Transverse colon (tissue), 4 donors: Measurements from ENCODE around the gene KRTAP3-3. TPM values are rescaled to one million over a fixed set of nuclear protein-coding genes. Genes with fewer than 3 reads are reported as not detected.

Experiments
- DNase-seq: peaks from one replicate; pipeline ENCODE4 v3.0.0-alpha.2; 2019
- H3K27ac ChIP-seq, 4 donors: fragments of 200-600 bp; sonication (generic); 2 replicates each; pipeline ENCODE4 v1.5.1; 2016 to 2018; ENCODE audit warnings: inconsistent platforms in 4 of 4
- H3K27me3 ChIP-seq: fragments of 200-600 bp; sonication (generic); 2 replicates; pipeline ENCODE4 v1.5.1; 2017; ENCODE audit warnings: inconsistent platforms
- H3K36me3 ChIP-seq, 4 donors: fragments of 200-600 bp; sonication (generic); 2 replicates each; pipeline ENCODE4 v1.5.1; 2017 to 2019; ENCODE audit warnings: inconsistent platforms in 4 of 4
- H3K4me1 ChIP-seq, 4 donors: fragments of 200-600 bp; sonication (generic); 2 replicates each; pipeline ENCODE4 v1.5.1; 2017 to 2020; ENCODE audit warnings: inconsistent platforms in 4 of 4
- H3K4me3 ChIP-seq, 4 donors: fragments of 200-600 bp; sonication (generic); 1 replicate in 1 of 4; 2 replicates in 3 of 4; pipeline versions ENCODE4 v1.5.1 to v1.6.1; 2017 to 2019; ENCODE audit warnings: inconsistent platforms in 4 of 4
- H3K9me3 ChIP-seq, 2 donors: fragments of 200-600 bp; sonication (generic); 2 replicates each; pipeline ENCODE4 v1.5.1; 2017 to 2019; ENCODE audit warnings: inconsistent platforms in 2 of 2
- CTCF ChIP-seq, 5 experiments: fragments of 200-600 bp in 3 of 5; fragments of 450-650 bp in 2 of 5; sonication (generic) in 3 of 5; IDR thresholded peaks; 1 replicate in 2 of 5; 2 replicates in 3 of 5; pipeline ENCODE4 v1.5.1; 2016 to 2017; ENCODE audit warnings: antibody characterized with exemption in 5 of 5, inconsistent platforms in 3 of 5, mild to moderate bottlenecking in 2 of 5, moderate library complexity in 1 of 5
- EP300 ChIP-seq: sonication (generic); formaldehyde crosslinking; IDR thresholded peaks from one replicate; pipeline ENCODE4 v1.6.1; 2017; ENCODE audit warnings: antibody characterized with exemption, low read depth
- POLR2A ChIP-seq: fragments of 450-650 bp; IDR thresholded peaks from one replicate; pipeline ENCODE4 v1.6.1; 2016; ENCODE audit warnings: antibody characterized with exemption, mild to moderate bottlenecking, moderate library complexity
- POLR2AphosphoS5 ChIP-seq, 3 donors: sonication (generic); formaldehyde crosslinking; IDR thresholded peaks; one replicate each; pipeline ENCODE4 v1.6.1; 2016; ENCODE audit warnings: antibody characterized with exemption in 3 of 3
- WGBS, 2 donors: methylation state at CpG; one replicate each; pipeline ENCODE4 v1.1.5; 2018; ENCODE audit warnings: low coverage in 1 of 2; 5-methylcytosine and 5-hydroxymethylcytosine counted together
- in situ Hi-C, 4 donors: fragments of 200-750 bp; cut with MboI; loops; one replicate each; pipeline versions ENCODE4 v1.15.0 to v1.15.1; 2017; ENCODE audit warnings: low sequenced_read_pairs in 3 of 4, low pct_ligation_motif_present in 1 of 4, low pct_unique_long_range_greater_than_20kb in 1 of 4
- intact Hi-C: fragments of 100-400 bp; cut with DNase I; formaldehyde crosslinking; loops from one replicate; pipeline ENCODE4 v1.15.1; 2023; ENCODE audit warnings: low total_unique reads
- total RNA-seq, 4 donors: library from RNA; depleted of rRNA; stranded (reverse); fragments of >200 nt; gene quantifications; one replicate each; pipeline ENCODE4 v1.1.0, GENCODE V29; 2016

The KRTAP3-3 gene
- total RNA-seq, 4 donors from 2014 or later: not detected

GRCh38 chr17:40958086-40958953, 35.6 kb downstream of the KRTAP3-3 start:
- TF ChIP-seq POLR2A (no peak), POLR2AphosphoS5 (IDR thresholded peaks at IDR 0.05) (no peak), CTCF (IDR thresholded peaks at IDR 0.05) (no peak), EP300 (no peak)
- no peak overlapping the region for H3K27ac ChIP-seq
- in situ Hi-C loops (no loop called here), intact Hi-C loops (no loop called here)
- no peaks in the 10 kb centered on the region for H3K36me3 ChIP-seq
- no peaks in the 10 kb centered on the region for H3K4me1 ChIP-seq
- no peak overlapping the region for H3K4me3 ChIP-seq
- 77 to 93% methylated on average over 3 to 12 of the region's 12 CpGs for whole genome bisulfite sequencing, 2 donors
- peak; percentile 25 for DNase-seq
- H3K27me3 ChIP-seq: no peaks in the 10 kb centered on the region
- no peaks in the 10 kb centered on the region for H3K9me3 ChIP-seq

GRCh38 chr17:40956401-40957254, 37.3 kb downstream of the KRTAP3-3 start:
- no peak for TF ChIP-seq CTCF (IDR thresholded peaks at IDR 0.05)
- no peak for TF ChIP-seq POLR2AphosphoS5 (IDR thresholded peaks at IDR 0.05)
- no peak for TF ChIP-seq EP300
- no peak for TF ChIP-seq POLR2A
- Histone ChIP-seq H3K27ac (no peak overlapping the region), H3K36me3 (no peaks in the 10 kb centered on the region), H3K4me3 (no peak overlapping the region), H3K27me3 (no peaks in the 10 kb centered on the region), H3K4me1 (no peaks in the 10 kb centered on the region), H3K9me3 (no peaks in the 10 kb centered on the region)
- WGBS, 2 donors: 73 to 80% methylated on average over 8 of the region's 8 CpGs
- in situ Hi-C loops (no loop called here), intact Hi-C loops (no loop called here)
- no peak for DNase-seq

GRCh38 chr17:40953881-40954280, 40.1 kb downstream of the KRTAP3-3 start:
- in situ Hi-C loops: no loop called here
- Histone ChIP-seq H3K9me3 (no peaks in the 10 kb centered on the region), H3K36me3 (no peaks in the 10 kb centered on the region), H3K27me3 (peaks cover 7% of the 10 kb centered on the region), H3K27ac (no peak overlapping the region), H3K4me1 (peaks cover 0 to 5% (median 2%) of the 10 kb centered on the region in 4 donors), H3K4me3 (no peak overlapping the region)
- no peak for TF ChIP-seq POLR2A
- TF ChIP-seq EP300: no peak
- no peak for TF ChIP-seq CTCF (IDR thresholded peaks at IDR 0.05)
- TF ChIP-seq POLR2AphosphoS5 (IDR thresholded peaks at IDR 0.05): no peak
- DNase-seq: no peak
- intact Hi-C loops: no loop called here
- WGBS, 2 donors: 78 to 80% methylated on average over 2 of the region's 2 CpGs

GRCh38 chr17:40952661-40953060, 41.3 kb downstream of the KRTAP3-3 start:
- Histone ChIP-seq H3K27me3 (peaks cover 18% of the 10 kb centered on the region), H3K4me3 (no peak overlapping the region), H3K4me1 (peaks cover 0 to 5% (median 2%) of the 10 kb centered on the region in 4 donors), H3K36me3 (no peaks in the 10 kb centered on the region), H3K27ac (no peak overlapping the region), H3K9me3 (no peaks in the 10 kb centered on the region)
- in situ Hi-C loops: no loop called here
- 44 to 74% methylated on average over 1 of the region's 1 CpG for WGBS, 2 donors
- intact Hi-C loops: no loop called here
- TF ChIP-seq POLR2AphosphoS5 (IDR thresholded peaks at IDR 0.05) (no peak), POLR2A (no peak), EP300 (no peak), CTCF (IDR thresholded peaks at IDR 0.05) (no peak)
- DNase-seq: no peak
